Measurements from ENCODE around the gene AGTR1. TPM values are rescaled to one million over a fixed set of nuclear protein-coding genes. Genes with fewer than 3 reads are reported as not detected.

The AGTR1 gene
- polyA plus RNA-seq, 1 donor (not counting 4 experiments of a cell fraction or from before 2014, with no cell fraction given), result not detected

DNA sequence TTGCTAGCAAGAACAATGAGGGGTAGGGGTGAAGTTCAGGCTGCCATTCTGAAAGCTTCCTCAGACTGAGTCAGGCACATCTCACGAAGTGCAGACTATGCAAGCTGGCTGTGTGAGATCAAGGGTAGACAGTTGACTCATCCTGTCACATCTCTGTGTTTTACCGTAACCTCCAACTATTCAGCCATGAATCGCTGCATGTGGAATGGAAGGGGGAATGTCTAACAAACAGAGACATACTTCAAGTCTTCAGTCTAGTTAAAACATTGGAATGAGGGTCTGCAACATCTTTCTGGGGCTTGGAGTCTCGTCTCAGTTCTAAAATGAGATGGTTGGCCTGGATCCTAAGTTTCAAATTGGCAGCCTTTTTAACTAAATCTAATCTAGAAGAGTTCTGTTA lies 25.9 kb downstream of the AGTR1 start:
- Histone ChIP-seq H3K9me1 (ENCODE audit: control insufficient read depth, extremely low read depth, insufficient read depth, low read length) (no peaks in the 10 kb centered on the region), H3K79me2 (ENCODE audit: control insufficient read depth, insufficient read depth, low read length) (no peaks in the 10 kb centered on the region), H3K4me3 (ENCODE audit: control insufficient read depth in 2 of 3, extremely low read depth in 1 of 3, insufficient read depth in 2 of 3, low read depth in 1 of 3, low read length in 3 of 3) (no peak overlapping the region), H2AFZ (ENCODE audit: control insufficient read depth, low read length) (no peak overlapping the region), H3K4me1 (ENCODE audit: control insufficient read depth, extremely low read depth, insufficient read depth, low read length) (no peaks in the 10 kb centered on the region), H3K9ac (ENCODE audit: control insufficient read depth, extremely low read depth, insufficient read depth, low read length) (no peak overlapping the region), H3K4me2 (ENCODE audit: control insufficient read depth, extremely low read depth, insufficient read depth, low read depth, low read length) (no peak overlapping the region), H3K27me3 (ENCODE audit: control insufficient read depth, extremely low read depth, insufficient read depth, low read length) (no peaks in the 10 kb centered on the region), H4K20me1 (ENCODE audit: control insufficient read depth, extremely low read depth, insufficient read depth, low read length) (no peaks in the 10 kb centered on the region), H3K9me3 (ENCODE audit: control insufficient read depth, low read depth, low read length) (no peaks in the 10 kb centered on the region), H3K27ac (ENCODE audit: control insufficient read depth, insufficient read depth, low read length) (no peak overlapping the region), H3K36me3 (ENCODE audit: control insufficient read depth in 2 of 2, extremely low read depth in 1 of 2, insufficient read depth in 2 of 2, low read length in 2 of 2) (no peaks in the 10 kb centered on the region)
- FAIRE-seq, result no peak
- TF ChIP-seq, protein P1, sequence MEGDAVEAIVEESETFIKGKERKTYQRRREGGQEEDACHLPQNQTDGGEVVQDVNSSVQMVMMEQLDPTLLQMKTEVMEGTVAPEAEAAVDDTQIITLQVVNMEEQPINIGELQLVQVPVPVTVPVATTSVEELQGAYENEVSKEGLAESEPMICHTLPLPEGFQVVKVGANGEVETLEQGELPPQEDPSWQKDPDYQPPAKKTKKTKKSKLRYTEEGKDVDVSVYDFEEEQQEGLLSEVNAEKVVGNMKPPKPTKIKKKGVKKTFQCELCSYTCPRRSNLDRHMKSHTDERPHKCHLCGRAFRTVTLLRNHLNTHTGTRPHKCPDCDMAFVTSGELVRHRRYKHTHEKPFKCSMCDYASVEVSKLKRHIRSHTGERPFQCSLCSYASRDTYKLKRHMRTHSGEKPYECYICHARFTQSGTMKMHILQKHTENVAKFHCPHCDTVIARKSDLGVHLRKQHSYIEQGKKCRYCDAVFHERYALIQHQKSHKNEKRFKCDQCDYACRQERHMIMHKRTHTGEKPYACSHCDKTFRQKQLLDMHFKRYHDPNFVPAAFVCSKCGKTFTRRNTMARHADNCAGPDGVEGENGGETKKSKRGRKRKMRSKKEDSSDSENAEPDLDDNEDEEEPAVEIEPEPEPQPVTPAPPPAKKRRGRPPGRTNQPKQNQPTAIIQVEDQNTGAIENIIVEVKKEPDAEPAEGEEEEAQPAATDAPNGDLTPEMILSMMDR (optimal IDR thresholded peaks at IDR 0.05 in 1 of 3, IDR thresholded peaks at IDR 0.05 in 1 of 3, conservative IDR thresholded peaks at IDR 0.05 in 1 of 3; ENCODE audit: extremely low read depth in 1 of 3, insufficient read depth in 2 of 3, low read length in 3 of 3), result no peak
- no peak for TF ChIP-seq EZH2 (IDR thresholded peaks at IDR 0.05; ENCODE audit: low read length)
- dilution Hi-C loops (cut with MboI; ENCODE audit: extremely low pct_ligation_motif_present, low sequenced_read_pairs), result no loop called here
- DNase-seq (ENCODE audit: low read depth, low spot score), result no peak

DNA sequence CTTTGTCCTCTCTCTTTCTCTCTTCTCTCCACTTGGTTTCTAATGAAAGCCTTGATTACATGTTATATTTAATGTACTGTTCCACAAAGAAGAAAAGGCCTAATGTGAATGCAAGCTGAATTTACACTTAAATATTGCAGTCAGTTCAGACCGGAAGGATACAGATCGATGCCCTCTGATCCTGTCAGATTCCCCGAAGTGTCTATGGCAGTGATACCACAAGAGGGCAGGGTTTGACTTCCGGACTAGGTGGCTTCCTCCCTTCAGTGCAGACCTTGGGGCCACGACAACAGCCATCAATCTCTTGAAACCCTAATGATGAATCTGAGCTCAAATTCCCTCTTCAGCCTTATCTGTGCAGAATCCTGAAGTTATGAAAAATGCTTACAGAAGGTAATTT lies 29.5 kb downstream of the AGTR1 start:
- Histone ChIP-seq H3K9ac (ENCODE audit: control insufficient read depth, extremely low read depth, insufficient read depth, low read length) (no peak overlapping the region), H4K20me1 (ENCODE audit: control insufficient read depth, extremely low read depth, insufficient read depth, low read length) (no peaks in the 10 kb centered on the region), H3K27me3 (ENCODE audit: control insufficient read depth, extremely low read depth, insufficient read depth, low read length) (no peaks in the 10 kb centered on the region), H3K4me1 (ENCODE audit: control insufficient read depth, extremely low read depth, insufficient read depth, low read length) (no peaks in the 10 kb centered on the region), H3K4me3 (ENCODE audit: control insufficient read depth in 2 of 3, extremely low read depth in 1 of 3, insufficient read depth in 2 of 3, low read depth in 1 of 3, low read length in 3 of 3) (no peak overlapping the region), H3K9me1 (ENCODE audit: control insufficient read depth, extremely low read depth, insufficient read depth, low read length) (no peaks in the 10 kb centered on the region), H3K4me2 (ENCODE audit: control insufficient read depth, extremely low read depth, insufficient read depth, low read depth, low read length) (no peak overlapping the region), H3K36me3 (ENCODE audit: control insufficient read depth in 2 of 2, extremely low read depth in 1 of 2, insufficient read depth in 2 of 2, low read length in 2 of 2) (no peaks in the 10 kb centered on the region), H3K27ac (ENCODE audit: control insufficient read depth, insufficient read depth, low read length) (no peak overlapping the region), H3K79me2 (ENCODE audit: control insufficient read depth, insufficient read depth, low read length) (no peaks in the 10 kb centered on the region), H2AFZ (ENCODE audit: control insufficient read depth, low read length) (no peak overlapping the region), H3K9me3 (ENCODE audit: control insufficient read depth, low read depth, low read length) (no peaks in the 10 kb centered on the region)
- DNase-seq (ENCODE audit: low read depth, low spot score) (no peak), FAIRE-seq (no peak)
- dilution Hi-C loops (cut with MboI; ENCODE audit: extremely low pct_ligation_motif_present, low sequenced_read_pairs), result no loop called here
- TF ChIP-seq, protein P1 (optimal IDR thresholded peaks at IDR 0.05 in 1 of 3, IDR thresholded peaks at IDR 0.05 in 1 of 3, conservative IDR thresholded peaks at IDR 0.05 in 1 of 3; ENCODE audit: extremely low read depth in 1 of 3, insufficient read depth in 2 of 3, low read length in 3 of 3), result peak; percentile 24 to 48 (median 47)
- TF ChIP-seq EZH2 (IDR thresholded peaks at IDR 0.05; ENCODE audit: low read length), result no peak
